NCI-H526 treated with DMSO at 0.1 percent for 48 hours (cell line): ENCODE data around the gene INCENP.
"Not testable (repeated sequence)": the region's sequence is repeated elsewhere in the genome, so short reads cannot be mapped to it uniquely, and the experiment has no call there.

ENCODE experiments used
- DNase-seq: peaks from one replicate; lab custom pipeline; 2025; lab: John Stamatoyannopoulos, UW

The INCENP gene

GRCh38 chr11:62123669-62124185 is at the start of gene INCENP:
Gene INCENP, plus strand, starts transcription at chr11:62124011. Its CDS starts 4,151 bp downstream, at chr11:62128162.
- DNase-seq = peak; percentile 99

- DNase-seq = no peak
These were observed 48.4 kb upstream of the INCENP start for GRCh38 chr11:62075438-62075837.

- DNase-seq = no peak
These were observed 46.7 kb upstream of the INCENP start for GRCh38 chr11:62077132-62077531.

- peak; percentile 65 for DNase-seq
These were observed 42.2 kb upstream of the INCENP start for GRCh38 chr11:62081378-62082291.

GRCh38 chr11:62082292-62082657 is 41.5 kb upstream of the INCENP start:
- DNase-seq = no peak

GRCh38 chr11:62084801-62085200 is 39.0 kb upstream of the INCENP start:
- not testable (repeated sequence) for DNase-seq

GRCh38 chr11:62087694-62088093 is 36.1 kb upstream of the INCENP start:
- DNase-seq = no peak

- DNase-seq = no peak
These were observed 35.4 kb upstream of the INCENP start for GRCh38 chr11:62088331-62088933.

GRCh38 chr11:62103141-62103540 is 20.7 kb upstream of the INCENP start:
- no peak for DNase-seq

GRCh38 chr11:62103986-62104385 is 19.8 kb upstream of the INCENP start:
- DNase-seq = no peak

GRCh38 chr11:62104816-62105653 is 18.8 kb upstream of the INCENP start:
- DNase-seq = no peak

- DNase-seq = no peak
These were observed 18.1 kb upstream of the INCENP start for GRCh38 chr11:62105667-62106191.

- DNase-seq = peak; percentile 73
These were observed 15.6 kb upstream of the INCENP start for GRCh38 chr11:62108017-62108750.

- DNase-seq = no peak
These were observed 14.8 kb upstream of the INCENP start for GRCh38 chr11:62108971-62109404.

GRCh38 chr11:62115085-62115694 is 8.6 kb upstream of the INCENP start:
- peak; percentile 83 for DNase-seq

- DNase-seq = no peak
These were observed 7.4 kb upstream of the INCENP start for GRCh38 chr11:62116451-62116850.

- DNase-seq = no peak
These were observed 4.2 kb upstream of the INCENP start for GRCh38 chr11:62119569-62119968.

GRCh38 chr11:62120001-62120400 is 3.8 kb upstream of the INCENP start:
- no peak for DNase-seq

GRCh38 chr11:62120431-62120830 is 3.4 kb upstream of the INCENP start:
- no peak for DNase-seq

GRCh38 chr11:62122076-62122475 is 1.7 kb upstream of the INCENP start:
- no peak for DNase-seq
